ENCODE data around the gene HEATR1. TPM values are rescaled to one million over a fixed set of nuclear protein-coding genes. Genes with fewer than 3 reads are reported as not detected.

Gene HEATR1
- polyA plus RNA-seq, 1 of the 3 experiments (the other 2 are of a cell fraction), result 10.6 TPM

DNA sequence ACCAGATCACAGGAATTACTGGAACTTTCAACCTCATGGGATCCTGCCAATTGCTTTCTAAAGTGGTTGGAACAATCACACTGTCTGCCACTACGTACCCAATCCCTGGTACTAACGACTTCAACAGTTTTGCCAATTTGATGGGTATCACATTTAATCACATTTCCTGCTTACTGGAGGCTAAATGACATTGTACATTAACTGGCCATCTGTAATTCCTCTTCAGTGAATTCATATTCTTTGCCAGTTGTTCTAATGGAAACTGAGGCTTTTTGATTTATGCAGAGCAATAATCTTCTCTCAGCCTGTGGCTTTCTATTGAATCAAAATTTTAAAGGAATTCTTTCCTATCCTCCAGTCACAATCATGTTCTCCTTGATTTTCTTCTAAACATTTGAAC, 42.3 kb downstream of the HEATR1 start:
- H3K9ac ChIP-seq, result no peak overlapping the region
- ChIA-PET CTCF (no interaction called here), POLR2A (no interaction called here)
- no peaks in the 10 kb centered on the region for H4K20me1 ChIP-seq (ENCODE audit: insufficient read depth)
- peaks cover 77 to 93% of the 10 kb centered on the region in 2 experiments for H3K36me3 ChIP-seq (replicated peaks in 1 of 2; ENCODE audit: control insufficient read depth in 1 of 2, insufficient read depth in 2 of 2, low read length in 1 of 2)
- peak overlapping the region in 1 of 2 experiments; percentile 73; a peak in 1 of 4 replicates for H3K27ac ChIP-seq (ENCODE audit: low read depth in 2 of 2, low read length in 1 of 2)
- WGBS (ENCODE audit: low lambda C conversion rate), result 48% methylated on average over 2 of the region's 2 CpGs
- no peak overlapping the region for H2AFZ ChIP-seq (ENCODE audit: low read depth)
- peak; percentile 70 for DNase-seq
- H3K9me3 ChIP-seq, result no peaks in the 10 kb centered on the region
- TF ChIP-seq MXI1 (IDR thresholded peaks at IDR 0.05; ENCODE audit: low read depth, low read length) (0 out of 2 replicates have a peak, but pooled peaks have one; percentile 25), RCOR1 (IDR thresholded peaks at IDR 0.05; ENCODE audit: low read length) (peak; percentile 98), MEF2A (IDR thresholded peaks at IDR 0.05; ENCODE audit: borderline replicate concordance, low read depth) (no peak), TEAD4 (IDR thresholded peaks at IDR 0.05; ENCODE audit: borderline replicate concordance, insufficient read depth) (no peak), FOXJ3 (CRISPR knock-in tag; IDR thresholded peaks at IDR 0.05) (peak; percentile 67), GATA2 (CRISPR knock-in tag; IDR thresholded peaks at IDR 0.05) (peak; percentile 98), POLR2AphosphoS5 (IDR thresholded peaks at IDR 0.05; ENCODE audit: low read depth, low read length) (0 out of 2 replicates have a peak, but pooled peaks have one; percentile 21), EP300 (IDR thresholded peaks at IDR 0.05; ENCODE audit: borderline replicate concordance in 1 of 2, low read depth in 1 of 2, low read length in 1 of 2) (peak in 1 of 2 experiments; percentile 90; a peak in 2 of 4 replicates), TCF12 (IDR thresholded peaks at IDR 0.05) (0 out of 2 replicates have a peak, but pooled peaks have one; percentile 27), CHD2 (IDR thresholded peaks at IDR 0.05; ENCODE audit: low read length, partially characterized antibody) (peak; percentile 87)
- TF ChIP-seq, protein P1, sequence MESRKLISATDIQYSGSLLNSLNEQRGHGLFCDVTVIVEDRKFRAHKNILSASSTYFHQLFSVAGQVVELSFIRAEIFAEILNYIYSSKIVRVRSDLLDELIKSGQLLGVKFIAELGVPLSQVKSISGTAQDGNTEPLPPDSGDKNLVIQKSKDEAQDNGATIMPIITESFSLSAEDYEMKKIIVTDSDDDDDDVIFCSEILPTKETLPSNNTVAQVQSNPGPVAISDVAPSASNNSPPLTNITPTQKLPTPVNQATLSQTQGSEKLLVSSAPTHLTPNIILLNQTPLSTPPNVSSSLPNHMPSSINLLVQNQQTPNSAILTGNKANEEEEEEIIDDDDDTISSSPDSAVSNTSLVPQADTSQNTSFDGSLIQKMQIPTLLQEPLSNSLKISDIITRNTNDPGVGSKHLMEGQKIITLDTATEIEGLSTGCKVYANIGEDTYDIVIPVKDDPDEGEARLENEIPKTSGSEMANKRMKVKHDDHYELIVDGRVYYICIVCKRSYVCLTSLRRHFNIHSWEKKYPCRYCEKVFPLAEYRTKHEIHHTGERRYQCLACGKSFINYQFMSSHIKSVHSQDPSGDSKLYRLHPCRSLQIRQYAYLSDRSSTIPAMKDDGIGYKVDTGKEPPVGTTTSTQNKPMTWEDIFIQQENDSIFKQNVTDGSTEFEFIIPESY (IDR thresholded peaks at IDR 0.05; ENCODE audit: borderline replicate concordance, low read depth), result no peak
- TF ChIP-seq, protein P2, sequence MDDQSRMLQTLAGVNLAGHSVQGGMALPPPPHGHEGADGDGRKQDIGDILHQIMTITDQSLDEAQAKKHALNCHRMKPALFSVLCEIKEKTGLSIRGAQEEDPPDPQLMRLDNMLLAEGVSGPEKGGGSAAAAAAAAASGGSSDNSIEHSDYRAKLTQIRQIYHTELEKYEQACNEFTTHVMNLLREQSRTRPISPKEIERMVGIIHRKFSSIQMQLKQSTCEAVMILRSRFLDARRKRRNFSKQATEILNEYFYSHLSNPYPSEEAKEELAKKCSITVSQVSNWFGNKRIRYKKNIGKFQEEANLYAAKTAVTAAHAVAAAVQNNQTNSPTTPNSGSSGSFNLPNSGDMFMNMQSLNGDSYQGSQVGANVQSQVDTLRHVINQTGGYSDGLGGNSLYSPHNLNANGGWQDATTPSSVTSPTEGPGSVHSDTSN (IDR thresholded peaks at IDR 0.05), result no peak
- no peaks in the 10 kb centered on the region for H3K9me2 ChIP-seq
- H3K4me3 ChIP-seq (ENCODE audit: low read depth in 2 of 2, low read length in 1 of 2), result no peak overlapping the region
- peaks cover 0 to 16% of the 10 kb centered on the region in 2 experiments; a peak in 2 of 4 replicates for H3K4me1 ChIP-seq (ENCODE audit: control insufficient read depth in 1 of 2, insufficient read depth in 2 of 2, low read depth in 1 of 2, low read length in 1 of 2)
- no peaks in the 10 kb centered on the region for H3K27me3 ChIP-seq (ENCODE audit: insufficient read depth)
- H3F3A ChIP-seq (replicated peaks; ENCODE audit: insufficient read depth), result no peaks in the 10 kb centered on the region
- no peaks in the 10 kb centered on the region for H3K79me2 ChIP-seq (ENCODE audit: insufficient read depth)
- no peak overlapping the region for H3K4me2 ChIP-seq

DNA sequence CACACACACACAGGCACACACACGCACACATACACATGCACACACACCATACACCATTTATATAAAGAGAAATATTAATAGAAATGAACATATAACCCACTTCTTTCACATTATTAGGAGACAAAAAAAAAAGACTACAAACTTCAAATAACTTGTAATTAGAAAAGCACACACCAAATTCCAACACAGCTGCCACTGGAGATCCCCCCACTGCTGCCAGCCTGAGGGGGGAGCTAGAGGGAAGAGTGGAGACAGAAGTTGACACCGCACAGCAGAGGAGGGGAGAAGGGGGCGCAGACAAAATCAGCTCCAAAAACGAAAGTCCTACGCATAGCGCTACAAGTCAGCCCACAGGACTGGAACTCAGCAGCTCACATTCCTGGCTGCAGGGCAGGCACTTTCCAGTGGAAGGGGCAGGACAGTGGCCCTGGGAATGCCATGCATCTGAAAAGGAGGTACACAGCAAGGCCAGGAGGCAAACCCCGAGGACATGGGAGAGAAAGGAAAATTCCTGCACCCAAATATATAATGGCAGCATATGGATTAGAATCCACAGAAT, 44.0 kb downstream of the HEATR1 start:
- Histone ChIP-seq H3F3A (replicated peaks; ENCODE audit: insufficient read depth) (no peaks in the 10 kb centered on the region), H2AFZ (ENCODE audit: low read depth) (no peak overlapping the region), H3K4me1 (ENCODE audit: control insufficient read depth in 1 of 2, insufficient read depth in 2 of 2, low read depth in 1 of 2, low read length in 1 of 2) (peaks cover 0 to 16% of the 10 kb centered on the region in 2 experiments; a peak in 2 of 4 replicates), H3K9me2 (no peaks in the 10 kb centered on the region), H3K9me3 (no peaks in the 10 kb centered on the region), H3K4me2 (no peak overlapping the region), H3K27ac (ENCODE audit: low read depth in 2 of 2, low read length in 1 of 2) (no peak overlapping the region), H3K4me3 (ENCODE audit: low read depth in 2 of 2, low read length in 1 of 2) (no peak overlapping the region), H4K20me1 (ENCODE audit: insufficient read depth) (no peaks in the 10 kb centered on the region), H3K9ac (no peak overlapping the region), H3K36me3 (replicated peaks in 1 of 2; ENCODE audit: control insufficient read depth in 1 of 2, insufficient read depth in 2 of 2, low read length in 1 of 2) (peaks cover 72 to 94% of the 10 kb centered on the region in 2 experiments), H3K27me3 (ENCODE audit: insufficient read depth) (no peaks in the 10 kb centered on the region), H3K79me2 (ENCODE audit: insufficient read depth) (no peaks in the 10 kb centered on the region)
- ChIA-PET POLR2A (no interaction called here), CTCF (interaction anchor here (1.0 to 1.7 kb wide), 5 partner anchors 9 to 24 kb away, joined by 3 to 9 read pairs (median 3); no protein-coding TSS in a partner anchor)
- DNase-seq, result no peak
- TF ChIP-seq ELF1 (IDR thresholded peaks at IDR 0.05) (no peak), TCF12 (IDR thresholded peaks at IDR 0.05) (no peak)
- 98% methylated on average over 5 of the region's 7 CpGs for WGBS (ENCODE audit: low lambda C conversion rate)
